K562 (cell line): Measurements from ENCODE around the gene ZNF124. TPM values are rescaled to one million over a fixed set of nuclear protein-coding genes. Genes with fewer than 3 reads are reported as not detected.

Source experiments
- ADNP ChIP-seq: fragments of 200-800 bp; sonication (Bioruptor generic); IDR thresholded peaks from 2 replicates; pipeline ENCODE4 v1.6.1; 2016; ENCODE audit warnings: missing genetic modification characterization, missing compliant biosample characterization
- BRCA1 ChIP-seq, 2 experiments: fragments of 450-650 bp in 1 of 2; sonication (generic) in 1 of 2; formaldehyde crosslinking in 1 of 2; IDR thresholded peaks; 2 replicates each; pipeline versions ENCODE4 v1.5.0 to v1.6.1; 2017 to 2020; ENCODE audit warnings: mild to moderate bottlenecking in 1 of 2, missing genetic modification reagents in 1 of 2
- CCNT2 ChIP-seq: IDR thresholded peaks from 2 replicates; pipeline ENCODE4 v1.6.1; 2011; ENCODE audit warnings: borderline replicate concordance, low read depth, mild to moderate bottlenecking, moderate library complexity, mixed read lengths, low read length; ENCODE audit not compliant: insufficient read length; ENCODE audit errors: extremely low read depth
- CGGBP1 ChIP-seq: fragments of 250-450 bp; sonication (Bioruptor Pico); IDR thresholded peaks from 2 replicates; pipeline ENCODE4 v1.9.0; 2021; ENCODE audit warnings: mild to moderate bottlenecking
- ELF2 ChIP-seq: fragments of 250-450 bp; sonication (Bioruptor Pico); IDR thresholded peaks from 2 replicates; pipeline ENCODE4 v1.5.0; 2021; ENCODE audit warnings: mild to moderate bottlenecking
- GTF3C2 ChIP-seq: IDR thresholded peaks from 3 replicates; pipeline ENCODE4 v1.6.1; 2011; ENCODE audit warnings: borderline replicate concordance, mild to moderate bottlenecking, moderate library complexity; ENCODE audit not compliant: insufficient read length; ENCODE audit errors: extremely low read depth
- HNRNPK ChIP-seq: fragments of 200-400 bp; formaldehyde crosslinking; IDR thresholded peaks from one replicate; pipeline ENCODE4 v1.6.1; 2018; ENCODE audit warnings: mild to moderate bottlenecking, low read depth, low read length; ENCODE audit not compliant: poor library complexity, severe bottlenecking
- MECOM ChIP-seq: fragments of 250-450 bp; sonication (Bioruptor Pico); IDR thresholded peaks from 2 replicates; pipeline ENCODE4 v1.8.0; 2022; ENCODE audit warnings: inconsistent platforms
- NCOA6 ChIP-seq: fragments of 450-650 bp; IDR thresholded peaks from 2 replicates; pipeline ENCODE4 v1.6.1; 2017; ENCODE audit warnings: mild to moderate bottlenecking
- PHF20 ChIP-seq: fragments of 450-650 bp; IDR thresholded peaks from 2 replicates; pipeline ENCODE4 v1.6.1; 2018; ENCODE audit not compliant: partially characterized antibody
- PURB ChIP-seq: sonication (generic); formaldehyde crosslinking; IDR thresholded peaks from 2 replicates; pipeline ENCODE4 v1.9.0; 2021; ENCODE audit warnings: low read depth, mild to moderate bottlenecking, missing genetic modification reagents
- RCOR1 ChIP-seq, 2 experiments: IDR thresholded peaks; 2 replicates each; pipeline ENCODE4 v1.6.1; 2012; ENCODE audit warnings: low read depth in 2 of 2, low read length in 2 of 2, borderline replicate concordance in 1 of 2, improper control_type of control experiment in 1 of 2
- SAP30 ChIP-seq: fragments of 200-600 bp; sonication (generic); IDR thresholded peaks from 2 replicates; pipeline ENCODE4 v1.6.1; 2012; ENCODE audit warnings: borderline replicate concordance, low read depth, mild to moderate bottlenecking, moderate library complexity, low read length, control low read depth, inconsistent platforms; ENCODE audit not compliant: insufficient read depth, poor library complexity, severe bottlenecking
- SETDB1 ChIP-seq: IDR thresholded peaks from one replicate; pipeline ENCODE4 v1.6.1; 2012; ENCODE audit warnings: low read length, control low read depth, inconsistent platforms
- SREBF1 ChIP-seq: fragments of 150-350 bp; IDR thresholded peaks from 2 replicates; pipeline ENCODE4 v1.6.1; 2014; ENCODE audit warnings: antibody characterized with exemption, low read depth, low read length, borderline replicate concordance
- SUPT5H ChIP-seq: fragments of 450-650 bp; IDR thresholded peaks from 2 replicates; pipeline ENCODE4 v1.6.1; 2016
- TCF3 ChIP-seq: sonication (generic); formaldehyde crosslinking; IDR thresholded peaks from 2 replicates; pipeline ENCODE4 v1.4.0; 2020; ENCODE audit warnings: mild to moderate bottlenecking, missing genetic modification reagents
- TRIM28 ChIP-seq: fragments of 450-650 bp; IDR thresholded peaks from 2 replicates; pipeline ENCODE4 v1.6.1; 2017
- U2AF2 ChIP-seq: fragments of 200-400 bp; formaldehyde crosslinking; optimal IDR thresholded peaks from 2 replicates; pipeline ENCODE3; 2017; ENCODE audit warnings: low read depth, mild to moderate bottlenecking, low read length
- YBX1 ChIP-seq: fragments of 450-650 bp; IDR thresholded peaks from 2 replicates; pipeline ENCODE4 v1.7.1; 2016; ENCODE audit warnings: mild to moderate bottlenecking
- ZNF124 ChIP-seq: sonication (generic); formaldehyde crosslinking; IDR thresholded peaks from 2 replicates; pipeline ENCODE4 v1.8.1; 2022; ENCODE audit warnings: missing genetic modification reagents
- ZNF175 ChIP-seq: fragments of 200-800 bp; sonication (Bioruptor generic); IDR thresholded peaks from 2 replicates; pipeline ENCODE4 v1.6.1; 2016; ENCODE audit warnings: low read depth, mild to moderate bottlenecking, missing genetic modification characterization, missing compliant biosample characterization
- ZNF239 ChIP-seq: fragments of 250-450 bp; sonication (Bioruptor Pico); IDR thresholded peaks from 2 replicates; pipeline ENCODE4 v1.4.0; 2020; ENCODE audit warnings: mild to moderate bottlenecking
- polyA plus RNA-seq, 8 experiments: library from polyadenylated mRNA; depleted of rRNA in 4 of 8; stranded (reverse) in 5 of 8; unstranded in 3 of 8; fragments of >200 nt; fragmentation: Nextera tagmentation in 2 of 8; fragmentation: Illumina TruSeq in 1 of 8; extraction: Ambion mirVana in 2 of 8; extraction: Trizol in 1 of 8; gene quantifications; 2 replicates each; pipeline versions ENCODE4 v1.2.1 to v1.2.3, GENCODE V29; 2011 to 2014; ENCODE audit warnings: inconsistent platforms in 1 of 8, missing spikeins in 1 of 8
- total RNA-seq, 7 experiments: library from RNA; depleted of rRNA in 6 of 7; stranded (reverse); fragments of >200 nt in 6 of 7; fragmentation: Illumina TruSeq in 2 of 7; extraction: Trizol in 2 of 7; gene quantifications; 2 replicates each; pipeline versions ENCODE4 v1.2.1 to v1.2.3, GENCODE V29; 2011 to 2021; ENCODE audit warnings: low replicate concordance in 1 of 7
- TF ChIP-seq, protein P1 (sequence below): sonication (generic); formaldehyde crosslinking; IDR thresholded peaks from 2 replicates; pipeline ENCODE4 v1.8.1; 2022; ENCODE audit warnings: missing genetic modification reagents

The ZNF124 gene
- total and polyA plus RNA-seq, 9 of the 15 experiments (the other 6 are each of a cell fraction or from before 2014, with no cell fraction given), result 7.6 to 71.5 (median 20.2) TPM

- TF ChIP-seq RCOR1 (IDR thresholded peaks at IDR 0.05; ENCODE audit: borderline replicate concordance in 1 of 2, low read depth in 2 of 2, low read length in 2 of 2), result peak in 1 of 2 experiments; percentile 60; a peak in 2 of 4 replicates
- TF ChIP-seq YBX1, result no peak
- peak; percentile 95 for TF ChIP-seq PHF20
- no peak for TF ChIP-seq CGGBP1 (CRISPR knock-in tag)
- 0 out of 2 replicates have a peak, but pooled peaks have one; percentile 33 for TF ChIP-seq MECOM (CRISPR knock-in tag)
- no peak for TF ChIP-seq TRIM28
- no peak for TF ChIP-seq PURB (CRISPR knock-in tag)
- no peak for TF ChIP-seq BRCA1 (IDR thresholded peaks at IDR 0.05)
- TF ChIP-seq BRCA1 (CRISPR knock-in tag; IDR thresholded peaks at IDR 0.05), result no peak
- TF ChIP-seq SETDB1, result no peak
- no peak for TF ChIP-seq NCOA6
- no peak for TF ChIP-seq ZNF175
- peak; percentile 24 for TF ChIP-seq CCNT2
- TF ChIP-seq, protein P1, sequence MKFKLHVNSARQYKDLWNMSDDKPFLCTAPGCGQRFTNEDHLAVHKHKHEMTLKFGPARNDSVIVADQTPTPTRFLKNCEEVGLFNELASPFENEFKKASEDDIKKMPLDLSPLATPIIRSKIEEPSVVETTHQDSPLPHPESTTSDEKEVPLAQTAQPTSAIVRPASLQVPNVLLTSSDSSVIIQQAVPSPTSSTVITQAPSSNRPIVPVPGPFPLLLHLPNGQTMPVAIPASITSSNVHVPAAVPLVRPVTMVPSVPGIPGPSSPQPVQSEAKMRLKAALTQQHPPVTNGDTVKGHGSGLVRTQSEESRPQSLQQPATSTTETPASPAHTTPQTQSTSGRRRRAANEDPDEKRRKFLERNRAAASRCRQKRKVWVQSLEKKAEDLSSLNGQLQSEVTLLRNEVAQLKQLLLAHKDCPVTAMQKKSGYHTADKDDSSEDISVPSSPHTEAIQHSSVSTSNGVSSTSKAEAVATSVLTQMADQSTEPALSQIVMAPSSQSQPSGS (CRISPR knock-in tag), result no peak
- TF ChIP-seq ZNF124 (CRISPR knock-in tag), result no peak
- no peak for TF ChIP-seq GTF3C2
- peak; percentile 18; the same call in 1 of the 2 replicates for TF ChIP-seq TCF3 (CRISPR knock-in tag)
- TF ChIP-seq SUPT5H, result peak; percentile 96
- TF ChIP-seq SAP30, result peak; percentile 100
- TF ChIP-seq ADNP (tag), result no peak
- TF ChIP-seq HNRNPK, result no peak
- TF ChIP-seq ELF2 (CRISPR knock-in tag), result 0 out of 2 replicates have a peak, but pooled peaks have one; percentile 77
- TF ChIP-seq U2AF2, result no peak
- TF ChIP-seq ZNF239 (CRISPR knock-in tag), result no peak
- no peak for TF ChIP-seq SREBF1
Measured at GRCh38 chr1:247210376-247211117, 38.7 kb upstream of the ZNF124 start (continued).
